GM18498 (cell line): Measurements from ENCODE around the gene CCDC190.
"Not testable (repeated sequence)": the region's sequence is repeated elsewhere in the genome, so short reads cannot be mapped to it uniquely, and the experiment has no call there.

Experiments used
- ATAC-seq: cut with Tn5 transposase; IDR thresholded peaks from one replicate; pipeline ENCODE4 v1.9.1; 2021; ENCODE audit warnings: mild to moderate bottlenecking, moderate library complexity; ENCODE audit not compliant: unreplicated experiment

The CCDC190 gene

GRCh38 chr1:162838863-162839262 is 22.1 kb downstream of the CCDC190 start:
- no peak for ATAC-seq

GRCh38 chr1:162835157-162835899 is 25.6 kb downstream of the CCDC190 start:
- ATAC-seq: peak; percentile 92

- no peak for ATAC-seq
Measured at GRCh38 chr1:162832470-162832869, 28.5 kb downstream of the CCDC190 start.

- ATAC-seq: no peak
Measured at GRCh38 chr1:162829268-162829667, 31.7 kb downstream of the CCDC190 start.

- no peak for ATAC-seq
Measured at GRCh38 chr1:162823771-162824525, 37.0 kb downstream of the CCDC190 start.

GRCh38 chr1:162823231-162823630 is 37.7 kb downstream of the CCDC190 start:
- ATAC-seq: no peak

GRCh38 chr1:162822391-162823200 is 38.4 kb downstream of the CCDC190 start:
- peak; percentile 52 for ATAC-seq

GRCh38 chr1:162818666-162819065 is 42.3 kb downstream of the CCDC190 start:
- not testable (repeated sequence) for ATAC-seq

- not testable (repeated sequence) for ATAC-seq
Measured at GRCh38 chr1:162818136-162818535, 42.8 kb downstream of the CCDC190 start.

GRCh38 chr1:162812357-162812756 is 48.6 kb downstream of the CCDC190 start:
- not testable (repeated sequence) for ATAC-seq

- ATAC-seq: not testable (repeated sequence)
Measured at GRCh38 chr1:162807503-162807902, 53.5 kb downstream of the CCDC190 start.
